Measurements from ENCODE around the gene BDKRB1.

The BDKRB1 gene

GRCh38 chr14:96261053-96261452 lies 5.0 kb downstream of the BDKRB1 start:
- in situ Hi-C loops (cut with MboI; ENCODE audit: low sequenced_read_pairs, unreplicated experiment), result no loop called here
- no peak for TF ChIP-seq CTCF (IDR thresholded peaks at IDR 0.05; ENCODE audit: borderline replicate concordance, control extremely low read depth, extremely low read depth, insufficient read depth, missing control alignments)
- DNase-seq (ENCODE audit: low spot score), result no peak

GRCh38 chr14:96261772-96262655 lies 6.0 kb downstream of the BDKRB1 start:
- in situ Hi-C loops (cut with MboI; ENCODE audit: low sequenced_read_pairs, unreplicated experiment), result no loop called here
- TF ChIP-seq CTCF (IDR thresholded peaks at IDR 0.05; ENCODE audit: borderline replicate concordance, control extremely low read depth, extremely low read depth, insufficient read depth, missing control alignments), result no peak
- DNase-seq (ENCODE audit: low spot score), result no peak

GRCh38 chr14:96263347-96264199 lies 7.6 kb downstream of the BDKRB1 start:
- in situ Hi-C loops (cut with MboI; ENCODE audit: low sequenced_read_pairs, unreplicated experiment), result no loop called here
- no peak for TF ChIP-seq CTCF (IDR thresholded peaks at IDR 0.05; ENCODE audit: borderline replicate concordance, control extremely low read depth, extremely low read depth, insufficient read depth, missing control alignments)
- DNase-seq (ENCODE audit: low spot score), result no peak

- no peak for DNase-seq (ENCODE audit: low spot score)
- in situ Hi-C loops (cut with MboI; ENCODE audit: low sequenced_read_pairs, unreplicated experiment), result no loop called here
- no peak for TF ChIP-seq CTCF (IDR thresholded peaks at IDR 0.05; ENCODE audit: borderline replicate concordance, control extremely low read depth, extremely low read depth, insufficient read depth, missing control alignments)
These were observed 8.2 kb downstream of the BDKRB1 start for GRCh38 chr14:96264200-96264553.

GRCh38 chr14:96264853-96265252 lies 8.8 kb downstream of the BDKRB1 start:
- in situ Hi-C loops (cut with MboI; ENCODE audit: low sequenced_read_pairs, unreplicated experiment), result no loop called here

More at GRCh38 chr14:96264853-96265252, 8.8 kb downstream of the BDKRB1 start:
- no peak for DNase-seq (ENCODE audit: low spot score)
- no peak for TF ChIP-seq CTCF (IDR thresholded peaks at IDR 0.05; ENCODE audit: borderline replicate concordance, control extremely low read depth, extremely low read depth, insufficient read depth, missing control alignments)
